K562 (cell line): ENCODE data around the gene HMGB1. TPM values are rescaled to one million over a fixed set of nuclear protein-coding genes. Genes with fewer than 3 reads are reported as not detected.

Experiments
- ARNT ChIP-seq, 2 experiments: fragments of 450-650 bp; IDR thresholded peaks; 2 replicates each; pipeline ENCODE4 v1.6.1; 2016; ENCODE audit warnings: mild to moderate bottlenecking in 1 of 2
- BCL6 ChIP-seq: fragments of 250-450 bp; sonication (Bioruptor Pico); IDR thresholded peaks from 2 replicates; pipeline ENCODE4 v1.4.0; 2020
- CEBPB ChIP-seq: fragments of 450-650 bp; IDR thresholded peaks from 2 replicates; pipeline ENCODE4 v1.6.1; 2016; ENCODE audit warnings: missing genetic modification characterization, missing compliant biosample characterization
- CEBPG ChIP-seq, 3 experiments: fragments of 200-800 bp in 1 of 3; sonication (Bioruptor generic) in 1 of 3; sonication (generic) in 1 of 3; formaldehyde crosslinking in 1 of 3; IDR thresholded peaks in 2 of 3; conservative IDR thresholded peaks in 1 of 3; 2 replicates each; pipeline versions ENCODE4 v1.6.1 to v1.8.0; 2016 to 2022; ENCODE audit warnings: missing compliant biosample characterization in 2 of 3, missing genetic modification characterization in 2 of 3, mild to moderate bottlenecking in 1 of 3, missing genetic modification reagents in 1 of 3
- EP400 ChIP-seq: fragments of 450-650 bp; IDR thresholded peaks from 2 replicates; pipeline ENCODE4 v1.6.1; 2017; ENCODE audit warnings: antibody characterized with exemption, mild to moderate bottlenecking, moderate library complexity
- GATA2 ChIP-seq: sonication (generic); formaldehyde crosslinking; IDR thresholded peaks from 2 replicates; pipeline ENCODE4 v1.4.0; 2020; ENCODE audit warnings: mild to moderate bottlenecking, missing genetic modification reagents
- JUNB ChIP-seq: fragments of 450-650 bp; formaldehyde crosslinking; conservative IDR thresholded peaks from 2 replicates; pipeline ENCODE4 v1.4.0; 2020; ENCODE audit warnings: mild to moderate bottlenecking
- KDM4B ChIP-seq, 2 experiments: fragments of 450-650 bp in 1 of 2; sonication (generic) in 1 of 2; IDR thresholded peaks; 2 replicates each; pipeline ENCODE4 v1.6.1; 2016 to 2017; ENCODE audit warnings: borderline replicate concordance in 2 of 2, antibody characterized with exemption in 1 of 2, low read depth in 1 of 2, mild to moderate bottlenecking in 1 of 2
- MEIS2 ChIP-seq: fragments of 450-650 bp; IDR thresholded peaks from 2 replicates; pipeline ENCODE4 v1.6.1; 2014; ENCODE audit warnings: mild to moderate bottlenecking; ENCODE audit not compliant: partially characterized antibody
- NFIX ChIP-seq: fragments of 250-450 bp; sonication (Bioruptor Pico); IDR thresholded peaks from 2 replicates; pipeline ENCODE4 v1.4.0; 2020; ENCODE audit warnings: low read depth, mild to moderate bottlenecking, moderate library complexity
- TAF1 ChIP-seq: IDR thresholded peaks from 2 replicates; pipeline ENCODE4 v1.6.1; 2011; ENCODE audit warnings: mild to moderate bottlenecking, low read length, moderate library complexity; ENCODE audit not compliant: insufficient read depth, control insufficient read depth, severe bottlenecking; ENCODE audit errors: extremely low read depth
- TGIF2 ChIP-seq: sonication (generic); formaldehyde crosslinking; IDR thresholded peaks from 2 replicates; pipeline ENCODE4 v1.8.1; 2022; ENCODE audit warnings: mild to moderate bottlenecking, missing genetic modification reagents, moderate library complexity
- ZHX1 ChIP-seq: fragments of 150-350 bp; conservative IDR thresholded peaks from 2 replicates; pipeline ENCODE4 v1.6.1; 2014; ENCODE audit warnings: low read length
- ZNF311 ChIP-seq: fragments of 250-450 bp; sonication (Bioruptor Pico); IDR thresholded peaks from 2 replicates; pipeline ENCODE4 v1.4.0; 2020; ENCODE audit warnings: mild to moderate bottlenecking, moderate library complexity
- ZNF592 ChIP-seq: fragments of 450-650 bp; IDR thresholded peaks from 2 replicates; pipeline ENCODE4 v1.6.1; 2017; ENCODE audit warnings: antibody characterized with exemption, mild to moderate bottlenecking
- ZNF644 ChIP-seq: fragments of 200-800 bp; sonication (Bioruptor generic); IDR thresholded peaks from 2 replicates; pipeline ENCODE4 v1.6.1; 2016; ENCODE audit warnings: low read depth, missing genetic modification characterization, missing compliant biosample characterization
- polyA plus RNA-seq, 8 experiments: library from polyadenylated mRNA; depleted of rRNA in 4 of 8; stranded (reverse) in 5 of 8; unstranded in 3 of 8; fragments of >200 nt; fragmentation: Nextera tagmentation in 2 of 8; fragmentation: Illumina TruSeq in 1 of 8; extraction: Ambion mirVana in 2 of 8; extraction: Trizol in 1 of 8; gene quantifications; 2 replicates each; pipeline versions ENCODE4 v1.2.1 to v1.2.3, GENCODE V29; 2011 to 2014; ENCODE audit warnings: inconsistent platforms in 1 of 8, missing spikeins in 1 of 8
- total RNA-seq, 7 experiments: library from RNA; depleted of rRNA in 6 of 7; stranded (reverse); fragments of >200 nt in 6 of 7; fragmentation: Illumina TruSeq in 2 of 7; extraction: Trizol in 2 of 7; gene quantifications; 2 replicates each; pipeline versions ENCODE4 v1.2.1 to v1.2.3, GENCODE V29; 2011 to 2021; ENCODE audit warnings: low replicate concordance in 1 of 7
- TF ChIP-seq, protein P1 (sequence below): fragments of 450-650 bp; formaldehyde crosslinking; IDR thresholded peaks from 2 replicates; pipeline ENCODE4 v1.4.0; 2020; ENCODE audit warnings: mild to moderate bottlenecking, moderate library complexity

Gene HMGB1
- total and polyA plus RNA-seq, 9 of the 15 experiments (the other 6 are each of a cell fraction or from before 2014, with no cell fraction given) = 442 to 1,896 (median 933) TPM

DNA sequence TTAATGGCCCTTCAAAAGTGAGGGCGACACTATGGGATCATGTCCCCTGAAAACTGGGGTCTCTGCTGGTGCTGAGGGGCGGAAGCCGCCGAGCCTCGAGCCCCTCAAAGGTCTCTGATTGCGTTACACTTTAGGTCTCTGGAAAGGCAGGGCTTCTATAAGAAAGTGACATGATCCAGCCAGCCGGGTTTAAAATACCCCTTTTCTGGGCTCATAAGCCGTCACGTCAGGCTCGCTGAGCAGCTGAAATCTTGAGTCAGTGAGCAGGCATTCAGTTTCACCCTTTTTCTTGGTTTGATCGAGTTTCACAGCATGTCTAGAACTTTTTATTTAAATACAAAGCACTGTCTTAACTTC lies 600 bp upstream of the HMGB1 start (continued):
- TF ChIP-seq, protein P1, sequence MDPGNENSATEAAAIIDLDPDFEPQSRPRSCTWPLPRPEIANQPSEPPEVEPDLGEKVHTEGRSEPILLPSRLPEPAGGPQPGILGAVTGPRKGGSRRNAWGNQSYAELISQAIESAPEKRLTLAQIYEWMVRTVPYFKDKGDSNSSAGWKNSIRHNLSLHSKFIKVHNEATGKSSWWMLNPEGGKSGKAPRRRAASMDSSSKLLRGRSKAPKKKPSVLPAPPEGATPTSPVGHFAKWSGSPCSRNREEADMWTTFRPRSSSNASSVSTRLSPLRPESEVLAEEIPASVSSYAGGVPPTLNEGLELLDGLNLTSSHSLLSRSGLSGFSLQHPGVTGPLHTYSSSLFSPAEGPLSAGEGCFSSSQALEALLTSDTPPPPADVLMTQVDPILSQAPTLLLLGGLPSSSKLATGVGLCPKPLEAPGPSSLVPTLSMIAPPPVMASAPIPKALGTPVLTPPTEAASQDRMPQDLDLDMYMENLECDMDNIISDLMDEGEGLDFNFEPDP = no peak
- TF ChIP-seq BCL6 (no peak), GATA2 (no peak), TGIF2 (CRISPR knock-in tag) (no peak), EP400 (peak; percentile 23), NFIX (no peak), KDM4B (IDR thresholded peaks at IDR 0.05; ENCODE audit: borderline replicate concordance in 2 of 2, low read depth in 1 of 2) (0 out of 4 replicates have a peak, but pooled peaks of 1 of the 2 experiments have one; percentile 6), ZNF311 (no peak), CEBPB (tag) (0 out of 2 replicates have a peak, but pooled peaks have one; percentile 1), ZHX1 (no peak), CEBPG (CRISPR knock-in tag; IDR thresholded peaks at IDR 0.05) (no peak), CEBPG (tag; conservative IDR thresholded peaks at IDR 0.05 in 1 of 2, IDR thresholded peaks at IDR 0.05 in 1 of 2) (no peak), TAF1 (peak; percentile 7), ZNF592 (peak; percentile 34; the same call in 1 of the 2 replicates), ZNF644 (no peak), ARNT (IDR thresholded peaks at IDR 0.05) (no peak), JUNB (CRISPR knock-in tag) (no peak), MEIS2 (no peak)
